Measurements from ENCODE around the gene ANP32D.
"Not testable (repeated sequence)": the region's sequence is repeated elsewhere in the genome, so short reads cannot be mapped to it uniquely, and the experiment has no call there.

The ANP32D gene

DNA sequence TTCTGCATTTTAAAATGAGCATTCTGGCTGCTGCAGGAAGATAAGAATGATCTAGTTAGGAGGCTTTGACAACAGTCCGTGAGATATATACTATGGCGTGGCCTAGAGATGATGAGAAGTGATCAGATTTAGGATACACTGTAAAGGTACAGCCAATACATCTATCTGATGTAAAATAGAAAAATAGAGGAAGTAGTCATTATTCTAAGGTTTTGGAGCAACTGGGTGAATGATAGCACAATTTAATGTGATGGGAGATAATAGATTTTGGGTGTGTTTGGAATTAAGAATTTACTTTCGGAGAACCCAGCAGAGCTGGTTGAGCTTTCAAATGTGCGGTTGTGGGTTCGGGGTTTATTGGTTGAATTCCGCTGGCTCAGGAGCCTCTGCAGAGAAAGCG is at the start of gene ANP32D:
Gene ANP32D (plus strand): TSS at position 301 of the 400 bp plus-strand sequence. CDS start 106 bp downstream, outside the sequence.
- DNase-seq = no peak

DNA sequence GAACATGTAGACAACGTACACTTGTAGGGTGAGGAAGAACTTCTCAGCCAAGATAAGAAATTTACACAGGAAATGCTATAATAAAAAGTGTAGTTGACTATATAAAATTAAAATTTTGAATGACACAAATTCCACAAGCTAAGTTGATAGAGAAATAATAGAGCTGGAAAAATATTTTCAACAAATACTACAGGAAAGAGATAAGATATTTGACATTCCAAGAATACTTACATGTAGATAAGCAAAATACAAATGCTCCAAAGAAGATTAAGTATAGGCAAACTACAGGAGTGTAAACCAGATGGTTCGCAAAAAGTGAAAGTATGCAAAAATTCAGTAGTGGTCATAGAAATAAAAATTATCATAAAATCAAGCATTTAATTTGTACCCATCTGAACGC is 49.2 kb upstream of the ANP32D start:
- DNase-seq = no peak

DNA sequence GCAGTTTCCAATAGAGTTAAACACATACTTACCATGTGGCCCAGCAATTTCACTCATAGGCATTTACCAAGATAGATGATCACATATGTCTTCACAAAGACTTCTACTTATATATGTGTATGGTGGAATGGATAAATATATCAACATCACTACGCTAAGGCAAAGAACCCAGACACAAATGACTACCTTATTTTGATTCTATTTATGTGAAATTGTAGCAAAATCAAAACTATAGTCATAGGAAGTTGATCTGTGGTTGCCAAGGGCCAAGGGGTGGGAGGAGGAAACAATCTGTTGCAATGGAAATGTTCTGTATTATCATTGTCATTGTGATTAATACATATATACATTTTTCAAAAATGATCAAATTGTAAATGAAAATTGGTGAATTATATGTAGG is 47.7 kb upstream of the ANP32D start:
- no peak for DNase-seq

DNA sequence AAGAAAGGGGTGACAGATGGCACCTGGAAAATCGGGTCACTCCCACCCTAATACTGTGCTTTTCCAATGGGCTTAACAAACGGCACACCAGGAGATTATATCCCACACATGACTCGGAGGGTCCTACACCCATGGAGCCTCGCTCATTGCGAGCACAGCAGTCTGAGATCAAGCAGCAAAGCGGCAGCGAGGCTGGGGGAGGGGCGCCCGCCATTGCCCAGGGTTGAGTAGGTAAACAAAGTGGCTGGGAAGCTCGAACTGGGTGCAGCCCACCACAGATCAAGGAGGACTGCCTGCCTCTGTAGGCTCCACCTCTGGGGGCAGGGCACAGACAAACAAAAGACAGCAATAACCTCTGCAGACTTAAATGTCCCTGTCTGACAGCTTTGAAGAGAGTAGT is 38.3 kb upstream of the ANP32D start:
- DNase-seq = not testable (repeated sequence)

DNA sequence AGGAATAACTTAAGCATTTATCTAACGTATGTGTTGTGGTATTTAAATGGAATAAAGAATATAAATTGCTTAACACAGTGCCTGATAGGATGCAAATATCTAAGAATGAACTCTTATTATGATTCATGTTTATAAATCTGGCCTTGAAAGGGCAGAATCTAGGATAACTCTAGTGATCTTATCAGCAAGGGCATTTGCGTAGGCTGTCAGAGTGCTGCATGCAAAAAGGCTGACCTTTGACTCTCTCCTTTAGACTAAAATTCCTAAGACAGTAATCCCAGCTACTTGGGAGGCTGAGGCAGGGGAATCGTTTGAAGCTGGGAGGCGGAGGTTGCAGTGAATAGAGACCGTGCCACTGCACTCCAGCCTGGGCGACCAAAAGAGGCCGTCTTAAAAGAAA is 31.3 kb upstream of the ANP32D start:
- DNase-seq = no peak

DNA sequence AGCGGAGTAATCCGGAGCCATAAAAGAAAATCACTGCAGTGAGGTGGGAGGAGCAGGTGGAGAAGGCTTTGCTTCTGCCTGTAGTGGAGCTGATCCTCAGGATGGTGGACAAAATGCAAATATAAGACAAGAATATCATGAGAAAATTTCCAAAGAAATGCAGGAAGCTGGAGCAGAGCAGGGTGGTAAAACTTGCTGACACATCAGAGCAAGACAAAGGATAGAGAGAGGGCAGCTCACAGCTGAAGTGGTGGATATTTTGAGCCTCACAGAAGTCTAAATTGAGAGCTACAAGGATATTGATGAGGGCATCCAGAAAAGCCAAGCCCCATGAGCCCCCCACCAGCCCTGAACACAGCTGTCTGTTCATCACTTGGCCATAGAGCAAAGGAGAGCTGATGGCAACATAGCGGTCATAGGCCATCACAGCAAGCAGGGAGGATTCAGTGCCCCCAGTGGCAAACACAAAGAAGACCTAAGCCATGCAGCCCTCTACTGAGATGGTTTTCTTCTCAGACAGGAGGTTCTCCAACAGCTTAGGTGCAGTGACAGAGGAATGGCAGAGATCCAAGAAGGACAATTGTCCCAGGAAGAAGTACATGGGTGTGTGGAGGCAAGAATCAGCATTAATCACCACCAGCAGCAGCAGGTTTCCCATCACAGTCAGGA is 30.0 kb upstream of the ANP32D start:
- DNase-seq = no peak

DNA sequence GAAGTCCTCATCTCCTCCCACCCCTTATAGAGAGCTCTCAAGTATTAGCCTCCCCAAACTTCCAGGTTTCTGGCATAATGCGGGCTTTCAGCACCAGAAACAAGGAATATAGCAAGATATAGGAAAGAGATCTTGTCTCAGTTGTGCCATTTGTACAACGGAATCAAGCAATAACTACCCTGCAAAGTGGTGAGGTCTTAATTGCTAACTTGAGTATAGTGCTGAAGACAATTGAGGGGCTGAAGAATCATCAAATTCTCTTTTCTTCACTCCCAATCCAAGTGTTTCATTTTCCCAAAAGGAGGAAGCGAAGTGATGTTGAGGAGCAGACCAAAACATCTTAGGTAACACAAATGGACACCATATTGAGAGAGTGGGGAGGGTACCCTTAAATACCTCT is 26.8 kb upstream of the ANP32D start:
- no peak for DNase-seq

DNA sequence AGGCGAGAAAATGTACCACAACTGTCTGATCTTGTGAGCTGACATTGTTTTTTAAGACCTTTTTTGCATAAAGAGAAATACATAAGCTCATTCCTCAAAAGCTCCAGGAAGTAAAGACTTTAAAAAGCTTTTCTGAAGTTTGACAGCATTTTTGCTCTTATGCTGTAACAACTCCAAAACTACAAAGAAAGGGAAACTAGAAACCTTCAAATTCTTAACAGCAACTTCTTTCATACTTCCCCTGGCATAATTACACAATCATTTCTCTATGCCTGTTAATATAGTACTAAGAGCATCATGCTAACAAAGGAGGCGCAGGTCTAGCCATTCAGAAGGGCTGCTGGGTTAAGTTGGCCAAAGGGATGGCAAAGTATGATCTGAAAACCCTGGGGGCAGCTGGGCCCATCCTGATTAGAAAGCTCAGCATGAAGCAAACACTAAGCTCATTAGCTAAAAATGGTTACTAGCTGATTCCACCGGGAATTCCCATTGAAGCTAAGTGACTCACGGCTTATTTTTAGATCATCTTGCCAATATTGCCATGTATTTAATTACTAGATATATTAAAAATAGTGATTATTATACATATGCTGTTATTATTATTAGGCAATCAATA is 26.1 kb upstream of the ANP32D start:
- DNase-seq = no peak

DNA sequence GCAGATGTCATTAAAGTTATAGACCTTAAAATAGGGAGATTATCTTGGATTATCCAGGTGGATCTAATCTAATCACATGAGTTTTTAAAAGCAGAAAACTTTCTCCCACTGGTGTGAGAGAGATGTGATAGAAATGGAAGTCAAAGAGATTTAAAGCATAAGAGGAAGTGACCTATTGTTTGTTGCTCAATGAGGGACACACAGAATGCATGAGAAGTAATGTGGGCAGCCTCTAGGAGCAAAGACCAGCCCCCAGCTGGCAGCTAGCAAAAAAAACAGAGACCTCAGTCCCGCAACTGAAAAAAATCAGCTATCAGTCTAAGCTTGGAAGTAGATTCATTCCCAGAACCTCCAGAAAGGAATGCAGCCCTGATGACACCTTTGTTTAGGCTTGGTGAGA is 24.6 kb upstream of the ANP32D start:
- DNase-seq = no peak

DNA sequence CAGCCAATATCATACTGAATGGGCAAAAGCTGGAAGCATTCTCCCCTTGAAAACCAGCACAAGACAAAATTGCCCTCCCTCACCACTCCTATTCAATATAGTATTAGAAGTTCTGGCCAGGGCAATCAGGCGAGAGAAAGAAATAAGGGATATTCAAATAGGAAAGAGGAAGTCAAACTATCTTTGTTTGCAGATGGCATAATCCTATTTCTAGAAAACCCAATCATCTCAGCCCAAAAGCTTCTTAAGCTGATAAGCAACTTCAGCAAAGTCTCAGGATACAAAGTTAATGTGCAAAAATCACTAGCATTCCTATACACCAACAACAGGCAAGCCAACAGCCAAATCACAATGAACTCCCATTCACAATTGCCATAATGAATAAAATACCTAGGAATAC is 21.0 kb upstream of the ANP32D start:
- DNase-seq = no peak

DNA sequence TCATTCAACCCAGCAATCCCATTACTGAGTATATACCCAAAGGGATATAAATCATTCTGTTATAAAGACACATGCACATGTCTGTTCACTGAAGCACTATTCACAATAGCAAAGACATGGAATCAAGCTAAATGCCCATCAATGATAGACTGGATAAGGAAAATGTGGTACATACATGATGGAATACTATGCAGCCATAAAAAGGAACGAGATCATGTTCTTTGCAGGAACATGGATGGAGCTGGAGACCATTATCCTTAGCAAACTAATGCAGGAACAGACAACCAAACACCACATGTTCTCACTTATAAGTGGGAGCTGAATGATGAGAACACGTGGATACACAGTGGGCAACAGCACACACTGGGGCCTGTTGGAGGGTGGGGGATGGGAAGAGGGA is 19.4 kb upstream of the ANP32D start:
- not testable (repeated sequence) for DNase-seq

DNA sequence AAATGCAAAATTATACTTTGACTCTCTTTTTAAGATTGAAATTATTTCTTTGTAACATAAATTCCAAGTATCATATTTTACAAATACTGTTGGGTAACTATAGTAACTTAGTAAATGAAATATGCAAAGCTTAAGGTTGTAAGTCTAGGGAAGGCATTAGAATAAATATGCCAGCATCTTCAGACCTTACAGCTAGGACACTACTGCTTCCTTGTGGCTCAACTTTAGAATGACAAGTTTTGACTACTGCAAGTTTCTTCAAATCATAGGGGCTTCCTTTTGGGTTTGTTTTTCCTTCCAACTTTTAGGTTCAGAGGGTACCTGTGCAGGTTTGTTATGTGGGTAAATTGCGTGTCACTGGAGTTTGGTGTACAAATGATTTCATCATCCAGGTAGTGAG is 17.7 kb upstream of the ANP32D start:
- DNase-seq = no peak

DNA sequence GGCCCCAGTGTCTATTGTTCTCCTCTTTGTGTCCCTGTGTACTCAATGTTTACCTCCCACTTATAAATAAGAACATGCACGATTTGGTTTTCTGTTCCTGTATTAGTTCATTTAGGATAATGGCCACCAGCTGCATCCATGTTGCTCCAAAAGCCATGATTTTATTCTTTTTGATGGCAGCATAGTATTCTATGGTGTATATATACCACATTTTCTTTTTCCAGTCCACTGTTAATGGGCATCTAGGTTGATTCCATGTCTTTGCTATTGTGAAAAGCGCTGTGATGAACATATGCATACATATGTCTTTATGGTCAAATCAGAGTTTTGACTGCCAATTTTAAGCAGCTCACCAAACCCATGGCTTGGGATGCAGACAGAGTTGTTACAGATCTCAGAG is 17.2 kb upstream of the ANP32D start:
- DNase-seq = no peak

DNA sequence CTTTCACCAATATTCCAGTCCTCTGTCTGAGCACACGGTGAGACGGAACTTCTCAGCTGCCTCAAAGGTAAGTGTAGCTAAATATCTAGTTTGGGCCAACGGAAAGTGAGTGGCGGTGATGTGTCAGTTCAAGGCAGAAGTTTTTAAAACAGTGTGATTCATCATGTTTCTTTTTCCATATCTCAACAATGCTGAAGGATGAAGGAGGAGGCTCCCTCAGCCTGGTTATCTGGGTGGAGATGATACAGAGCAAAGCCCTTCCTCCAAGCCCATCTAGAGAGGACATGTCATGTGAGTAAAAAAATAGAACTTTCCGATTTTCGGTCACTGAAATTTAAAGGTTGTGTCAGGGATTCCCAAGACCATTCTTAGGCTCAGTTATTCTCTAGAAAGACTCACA is 13.1 kb upstream of the ANP32D start:
- no peak for DNase-seq

DNA sequence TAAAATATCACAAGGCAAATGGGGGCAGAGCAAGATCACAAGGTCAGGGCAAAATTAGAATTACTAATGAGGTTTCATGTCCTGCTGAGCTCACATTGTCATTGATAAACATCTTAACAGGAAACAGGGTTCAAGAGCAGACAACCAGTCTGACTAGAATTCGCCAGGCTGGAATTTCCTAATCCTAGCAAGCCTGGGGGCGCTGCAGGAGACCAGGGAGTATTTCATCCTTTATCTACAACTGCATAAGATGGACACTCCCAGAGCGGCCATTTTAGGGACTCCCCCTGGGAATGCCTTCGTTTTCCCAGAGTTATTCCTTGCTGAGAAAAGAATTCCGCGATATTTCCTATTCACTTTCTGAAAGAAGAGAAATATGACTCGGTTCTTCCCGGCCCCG is 3.3 kb upstream of the ANP32D start:
- not testable (repeated sequence) for DNase-seq

DNA sequence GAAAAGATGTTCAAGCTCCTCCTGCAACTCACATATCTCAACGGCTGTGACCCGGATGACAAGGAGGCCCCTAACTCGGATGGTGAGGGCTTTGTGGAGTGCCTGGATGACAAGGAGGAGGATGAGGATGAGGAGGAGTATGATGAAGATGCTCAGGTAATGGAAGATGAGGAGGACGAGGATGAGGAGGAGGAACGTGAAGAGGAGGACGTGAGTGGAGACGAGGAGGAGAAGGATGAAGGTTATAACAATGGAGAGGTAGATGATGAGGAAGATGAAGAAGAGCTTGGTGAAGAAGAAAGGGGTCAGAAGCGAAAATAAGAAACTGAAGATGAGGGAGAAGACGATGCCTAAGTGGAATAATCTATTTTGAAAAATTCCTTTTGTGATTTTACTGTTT is 702 bp downstream of the ANP32D start:
- no peak for DNase-seq

DNA sequence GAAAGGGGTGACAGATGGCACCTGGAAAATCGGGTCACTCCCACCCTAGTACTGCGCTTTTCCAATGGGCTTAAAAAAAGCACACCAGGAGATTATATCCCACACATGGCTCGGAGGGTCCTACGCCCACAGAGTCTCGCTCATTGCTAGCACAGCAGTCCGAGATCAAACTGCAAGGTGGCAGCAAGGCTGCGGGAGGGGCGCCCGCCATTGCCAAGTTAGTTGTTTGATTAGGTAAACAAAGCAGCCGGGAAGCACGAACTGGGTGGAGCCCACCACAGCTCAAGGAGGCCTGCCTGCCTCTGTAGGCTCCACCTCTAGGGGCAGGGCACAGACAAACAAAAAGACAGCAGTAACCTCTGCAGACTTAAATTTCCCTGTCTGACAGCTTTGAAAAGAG is 2.1 kb downstream of the ANP32D start:
- not testable (repeated sequence) for DNase-seq

DNA sequence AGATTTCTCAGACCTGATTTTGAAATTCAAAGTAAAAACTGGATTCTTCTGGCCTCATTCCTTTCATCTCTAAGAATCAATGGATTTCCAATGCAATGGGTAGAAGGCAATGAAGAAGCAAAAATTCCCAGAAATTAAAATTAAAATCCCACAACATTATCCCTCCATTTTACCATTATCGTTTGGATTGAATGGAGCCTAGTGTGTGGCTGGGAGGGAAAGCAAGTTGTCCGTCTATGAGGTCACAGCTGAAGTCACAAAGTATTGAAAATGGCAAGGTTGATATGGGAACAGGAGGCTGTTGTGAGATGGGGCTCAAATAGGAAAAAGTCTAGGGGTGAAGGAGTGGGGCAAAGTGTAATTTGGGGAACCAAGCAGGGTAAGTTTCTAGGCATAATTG is 9.8 kb downstream of the ANP32D start, which contains the start of gene C12orf54:
Gene C12orf54 (plus strand): TSS at position 301 of the 400 bp plus-strand sequence. CDS start 799 bp downstream, outside the sequence.
- DNase-seq = no peak

DNA sequence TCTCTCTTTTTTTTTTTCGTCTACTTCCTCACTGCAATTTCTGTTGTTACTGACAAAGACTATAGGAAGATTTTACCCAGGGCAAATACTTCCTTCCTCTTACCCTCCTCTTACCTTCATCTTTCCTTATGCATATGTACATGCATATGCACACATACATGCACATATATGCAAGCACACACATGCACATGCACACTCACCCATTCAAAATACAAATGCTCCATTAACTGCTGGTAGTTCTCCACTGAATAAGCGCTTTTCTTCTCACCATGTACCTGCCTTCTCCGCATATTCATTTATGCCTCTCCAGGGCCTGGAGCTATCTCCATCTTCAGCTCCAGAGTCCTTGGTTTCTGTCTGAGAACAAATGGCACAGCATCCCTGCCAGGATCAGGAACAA is 10.6 kb downstream of the ANP32D start:
- DNase-seq = no peak

DNA sequence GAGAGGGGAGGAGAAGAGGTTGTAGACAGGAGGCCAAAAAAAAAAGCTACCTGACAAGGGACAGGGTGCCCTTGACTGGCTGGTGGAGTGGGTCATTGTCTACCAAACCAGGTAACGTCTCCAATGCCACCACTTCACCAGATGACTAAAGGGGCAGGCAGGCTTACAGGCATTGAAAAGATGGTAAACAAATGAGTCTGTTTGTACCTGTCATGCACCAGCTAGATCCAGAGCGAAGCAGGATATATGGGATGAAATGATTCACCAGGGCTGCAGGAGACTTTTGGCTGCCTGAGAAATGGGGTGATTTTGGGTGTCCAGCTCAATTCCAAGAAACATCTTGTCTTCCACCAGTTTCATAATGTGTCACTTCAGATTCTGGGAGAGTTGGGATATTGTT is 13.9 kb downstream of the ANP32D start:
- DNase-seq = no peak

DNA sequence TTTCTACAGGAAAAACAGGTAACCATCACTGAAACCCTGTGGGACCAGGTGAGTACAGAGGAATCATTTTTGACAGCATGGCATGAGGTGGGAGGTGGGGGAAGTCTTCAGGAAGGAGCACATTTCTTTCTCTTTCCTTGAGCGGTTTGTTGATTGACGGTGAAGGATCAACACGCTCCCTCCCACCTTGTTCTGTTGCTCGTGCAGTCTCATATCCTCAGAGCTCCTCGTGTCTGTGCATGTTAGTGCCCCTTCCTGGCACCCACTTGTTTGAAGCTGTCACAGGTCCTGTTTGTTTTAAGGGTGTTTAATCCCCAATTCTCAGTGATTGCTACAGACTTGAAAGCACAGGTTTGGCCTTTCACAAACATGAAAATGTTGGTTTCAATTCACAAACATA is 14.3 kb downstream of the ANP32D start:
- no peak for DNase-seq

DNA sequence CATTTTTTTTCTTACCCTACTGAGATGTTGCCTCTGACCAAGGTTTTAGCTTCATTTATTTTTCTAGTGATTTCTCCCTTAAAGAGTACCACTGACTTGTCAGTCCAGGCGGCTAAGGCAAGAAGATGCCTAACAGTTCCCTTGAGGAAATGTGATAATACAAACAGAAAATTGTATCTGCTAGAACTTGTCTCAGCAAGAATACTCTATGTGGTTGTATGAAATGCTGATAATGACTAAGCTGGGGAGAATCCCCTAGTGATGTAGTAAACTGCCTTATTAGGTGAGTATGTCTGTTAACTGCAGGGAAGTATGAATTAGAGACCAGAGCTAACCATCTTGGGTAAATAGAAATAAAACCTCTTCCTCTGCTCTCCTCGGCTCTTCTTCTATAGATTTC is 16.7 kb downstream of the ANP32D start:
- DNase-seq = no peak

DNA sequence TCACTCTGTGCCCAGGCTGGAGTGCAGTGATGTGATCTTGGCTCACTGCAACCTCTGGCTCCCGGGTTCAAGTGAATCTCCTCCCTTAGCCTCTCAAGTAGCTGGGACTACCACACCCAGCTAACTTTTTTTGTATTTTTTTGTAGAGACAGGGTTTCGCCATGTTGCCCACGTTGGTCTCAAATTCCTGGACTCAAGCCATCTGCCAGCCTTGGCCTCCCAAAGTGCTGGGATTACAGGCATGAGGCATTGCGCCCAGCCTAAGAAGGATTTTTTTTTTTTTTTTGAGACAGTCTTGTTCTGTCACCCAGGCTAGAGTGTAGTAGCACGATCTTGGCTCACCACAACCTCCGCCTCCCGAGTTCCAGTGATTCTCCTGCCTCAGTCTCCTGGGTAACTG is 17.1 kb downstream of the ANP32D start:
- DNase-seq = not testable (repeated sequence)

DNA sequence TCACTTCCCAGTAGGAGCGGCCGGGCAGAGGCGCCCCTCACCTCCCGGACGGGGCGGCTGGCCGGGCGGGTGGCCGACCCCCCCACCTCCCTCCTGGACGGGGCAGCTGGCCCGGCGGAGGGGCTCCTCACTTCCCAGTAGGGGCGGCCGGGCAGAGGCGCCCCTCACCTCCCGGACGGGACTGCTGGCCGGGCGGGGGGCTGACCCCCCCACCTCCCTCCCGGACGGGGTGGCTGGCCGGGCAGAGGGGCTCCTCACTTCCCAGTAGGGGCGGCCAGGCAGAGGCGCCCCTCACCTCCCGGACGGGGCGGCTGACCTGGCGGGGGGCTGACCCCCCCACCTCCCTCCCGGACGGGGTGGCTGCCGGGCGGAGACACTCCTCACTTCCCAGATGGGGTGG is 27.9 kb downstream of the ANP32D start:
- not testable (repeated sequence) for DNase-seq

DNA sequence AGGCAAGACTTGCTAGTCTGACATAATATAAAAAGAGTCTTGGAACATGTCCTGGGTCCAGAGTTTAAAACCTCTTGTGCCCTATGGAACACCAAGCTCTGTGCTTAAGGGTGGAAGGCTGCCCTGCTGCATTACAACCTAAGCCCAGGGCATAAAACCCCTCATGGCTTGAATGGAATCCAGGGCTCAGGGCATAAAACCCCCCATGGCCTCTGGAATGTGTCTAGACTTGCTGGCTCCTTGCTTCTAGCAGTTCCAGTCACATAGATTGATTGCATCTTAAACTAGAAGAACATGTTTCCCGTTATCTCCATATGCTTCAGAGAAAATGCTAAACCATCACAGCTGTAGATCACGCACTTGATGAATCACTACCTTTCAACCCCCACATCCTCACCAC is 34.5 kb downstream of the ANP32D start:
- DNase-seq = not testable (repeated sequence)

All from GOT3 (cell line).